ENCODE measurements around the gene IPPK. TPM values are rescaled to one million over a fixed set of nuclear protein-coding genes. Genes with fewer than 3 reads are reported as not detected.

Gene IPPK
- total RNA-seq, 1 experiment from 2014 or later: 39.0 TPM

- DNase-seq (ENCODE audit: low read depth): no peak
Measured at GRCh38 chr9:92686954-92687353, 17.0 kb upstream of the IPPK start.

- DNase-seq (ENCODE audit: low read depth): no peak
Measured at GRCh38 chr9:92685022-92685421, 15.1 kb upstream of the IPPK start.

GRCh38 chr9:92682269-92682668, 12.3 kb upstream of the IPPK start:
- no peak for DNase-seq (ENCODE audit: low read depth)

GRCh38 chr9:92680166-92681119, 10.5 kb upstream of the IPPK start:
- DNase-seq (ENCODE audit: low read depth): no peak

- no peak for DNase-seq (ENCODE audit: low read depth)
Measured at GRCh38 chr9:92679413-92680165, 9.7 kb upstream of the IPPK start.

- DNase-seq (ENCODE audit: low read depth): peak; percentile 95
Measured at GRCh38 chr9:92671323-92671722, 1.4 kb upstream of the IPPK start.

- DNase-seq (ENCODE audit: low read depth): peak; percentile 49
Measured at GRCh38 chr9:92669527-92669889, 423 bp downstream of the IPPK start.

GRCh38 chr9:92668746-92669526, 995 bp downstream of the IPPK start:
- DNase-seq (ENCODE audit: low read depth): peak; percentile 71

- DNase-seq (ENCODE audit: low read depth): no peak
Measured at GRCh38 chr9:92666912-92667532, 2.9 kb downstream of the IPPK start.

- no peak for DNase-seq (ENCODE audit: low read depth)
Measured at GRCh38 chr9:92666236-92666635, 3.7 kb downstream of the IPPK start.

GRCh38 chr9:92665836-92666235, 4.1 kb downstream of the IPPK start:
- no peak for DNase-seq (ENCODE audit: low read depth)

- DNase-seq (ENCODE audit: low read depth): no peak
Measured at GRCh38 chr9:92664394-92665152, 5.4 kb downstream of the IPPK start.

- DNase-seq (ENCODE audit: low read depth): no peak
Measured at GRCh38 chr9:92663951-92664350, 6.0 kb downstream of the IPPK start.

- DNase-seq (ENCODE audit: low read depth): no peak
Measured at GRCh38 chr9:92663126-92663525, 6.8 kb downstream of the IPPK start.

- no peak for DNase-seq (ENCODE audit: low read depth)
Measured at GRCh38 chr9:92661743-92662142, 8.2 kb downstream of the IPPK start.

- DNase-seq (ENCODE audit: low read depth): no peak
Measured at GRCh38 chr9:92661127-92661526, 8.8 kb downstream of the IPPK start.

- DNase-seq (ENCODE audit: low read depth): no peak
Measured at GRCh38 chr9:92660266-92660665, 9.7 kb downstream of the IPPK start.

GRCh38 chr9:92659601-92660000, 10.3 kb downstream of the IPPK start:
- DNase-seq (ENCODE audit: low read depth): no peak

- DNase-seq (ENCODE audit: low read depth): no peak
Measured at GRCh38 chr9:92658611-92659010, 11.3 kb downstream of the IPPK start.

- no peak for DNase-seq (ENCODE audit: low read depth)
Measured at GRCh38 chr9:92658176-92658575, 11.8 kb downstream of the IPPK start.
